ENCODE data around the gene PPIL4.

The PPIL4 gene

DNA sequence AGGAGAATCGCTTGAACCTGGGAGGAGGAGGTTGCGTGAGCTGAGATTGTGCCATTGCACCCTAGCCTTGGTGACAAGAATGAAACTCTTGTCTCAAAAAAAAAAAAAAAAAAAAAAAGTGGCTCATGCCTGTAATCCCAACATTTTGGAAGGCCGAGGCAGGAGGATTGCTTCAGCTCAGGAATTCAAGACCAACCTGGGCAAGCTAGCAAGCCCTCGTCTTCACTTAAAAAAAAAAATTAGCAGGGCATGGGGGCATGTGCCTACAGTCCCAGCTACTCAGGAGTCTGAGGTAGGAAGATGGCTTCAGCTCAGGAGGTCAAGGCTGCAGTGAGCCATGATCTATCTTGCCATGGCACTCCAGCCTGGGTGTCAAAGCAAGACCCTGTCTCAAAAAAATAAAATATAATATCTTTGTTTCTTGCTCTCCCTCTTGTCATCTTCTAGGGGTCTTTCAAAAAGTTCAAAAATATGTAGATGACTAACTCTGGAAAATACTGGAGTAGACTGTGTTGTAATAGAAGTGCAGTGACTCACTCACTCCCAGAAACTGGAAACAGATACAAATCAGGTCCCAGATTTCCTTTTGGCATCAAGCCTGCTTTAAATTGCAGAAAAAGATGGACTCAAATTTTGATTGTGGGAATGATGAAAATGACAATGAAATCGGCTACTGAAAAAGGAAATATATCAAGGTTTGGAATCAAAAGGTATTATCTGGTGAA lies 17.5 kb upstream of the PPIL4 start:
- no peaks in the 10 kb centered on the region for H3K9me3 Mint-ChIP-seq
- H3K4me1 Mint-ChIP-seq: peaks cover 30% of the 10 kb centered on the region
- TF ChIP-seq, protein P1, sequence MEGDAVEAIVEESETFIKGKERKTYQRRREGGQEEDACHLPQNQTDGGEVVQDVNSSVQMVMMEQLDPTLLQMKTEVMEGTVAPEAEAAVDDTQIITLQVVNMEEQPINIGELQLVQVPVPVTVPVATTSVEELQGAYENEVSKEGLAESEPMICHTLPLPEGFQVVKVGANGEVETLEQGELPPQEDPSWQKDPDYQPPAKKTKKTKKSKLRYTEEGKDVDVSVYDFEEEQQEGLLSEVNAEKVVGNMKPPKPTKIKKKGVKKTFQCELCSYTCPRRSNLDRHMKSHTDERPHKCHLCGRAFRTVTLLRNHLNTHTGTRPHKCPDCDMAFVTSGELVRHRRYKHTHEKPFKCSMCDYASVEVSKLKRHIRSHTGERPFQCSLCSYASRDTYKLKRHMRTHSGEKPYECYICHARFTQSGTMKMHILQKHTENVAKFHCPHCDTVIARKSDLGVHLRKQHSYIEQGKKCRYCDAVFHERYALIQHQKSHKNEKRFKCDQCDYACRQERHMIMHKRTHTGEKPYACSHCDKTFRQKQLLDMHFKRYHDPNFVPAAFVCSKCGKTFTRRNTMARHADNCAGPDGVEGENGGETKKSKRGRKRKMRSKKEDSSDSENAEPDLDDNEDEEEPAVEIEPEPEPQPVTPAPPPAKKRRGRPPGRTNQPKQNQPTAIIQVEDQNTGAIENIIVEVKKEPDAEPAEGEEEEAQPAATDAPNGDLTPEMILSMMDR (IDR thresholded peaks at IDR 0.05): no peak
- H3K27ac Mint-ChIP-seq: no peak overlapping the region
- H3K36me3 Mint-ChIP-seq (ENCODE audit: low read depth): no peaks in the 10 kb centered on the region
- peaks cover 59% of the 10 kb centered on the region for H3K27me3 Mint-ChIP-seq (ENCODE audit: low read depth, poor library complexity)
- no peak overlapping the region for H3K4me3 Mint-ChIP-seq
- no peak for DNase-seq

DNA sequence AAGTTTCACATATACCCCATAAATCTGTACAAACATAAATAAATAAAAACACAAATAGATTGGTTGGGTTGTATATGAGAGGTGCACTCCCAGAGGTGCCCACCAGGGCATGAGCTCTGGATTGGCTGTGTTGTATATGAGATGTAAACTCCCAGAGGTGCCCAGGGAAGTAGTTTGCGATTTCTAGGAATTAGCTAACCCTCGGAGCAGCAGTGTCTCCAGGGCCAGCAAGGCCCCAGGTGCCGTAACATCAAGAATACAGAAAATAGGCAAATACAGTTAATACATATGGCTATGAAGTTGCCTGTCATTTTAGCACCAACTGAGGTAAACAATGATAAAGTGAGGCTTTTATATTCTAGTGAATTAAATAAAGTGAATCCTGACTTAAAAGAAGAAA lies 14.9 kb upstream of the PPIL4 start:
- peak; percentile 32 for DNase-seq
- Mint-ChIP-seq H3K27ac (no peak overlapping the region), H3K9me3 (no peaks in the 10 kb centered on the region)

DNA sequence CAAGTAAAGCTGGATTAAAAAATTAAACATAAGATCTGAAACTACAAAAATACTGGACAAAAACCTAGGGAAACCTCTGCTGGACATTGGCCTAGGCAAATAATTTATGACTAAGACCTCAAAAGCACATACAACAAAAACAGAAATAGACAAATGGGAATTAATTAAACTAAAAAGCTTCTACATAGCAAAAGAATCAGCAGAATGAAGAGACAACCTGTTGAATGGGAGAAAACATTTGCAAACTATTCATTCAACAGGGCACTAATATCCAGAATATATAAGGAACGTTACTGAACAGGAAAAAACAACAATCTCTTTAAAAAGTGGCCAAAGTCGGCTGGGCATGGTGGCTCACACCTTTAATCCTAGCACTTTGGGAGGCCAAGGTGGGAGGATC lies 13.5 kb upstream of the PPIL4 start:
- Mint-ChIP-seq H3K27me3 (ENCODE audit: low read depth, poor library complexity) (peaks cover 81% of the 10 kb centered on the region), H3K4me1 (peaks cover 5% of the 10 kb centered on the region), H3K27ac (no peak overlapping the region), H3K4me3 (no peak overlapping the region), H3K36me3 (ENCODE audit: low read depth) (no peaks in the 10 kb centered on the region), H3K9me3 (no peaks in the 10 kb centered on the region)
- TF ChIP-seq, protein P1 (IDR thresholded peaks at IDR 0.05): no peak
- DNase-seq: no peak

More for the DNA sequence above, 14.9 kb upstream of the PPIL4 start:
- TF ChIP-seq, protein P1 (IDR thresholded peaks at IDR 0.05): peak; percentile 44
- Mint-ChIP-seq H3K4me1 (peaks cover 17% of the 10 kb centered on the region), H3K27me3 (ENCODE audit: low read depth, poor library complexity) (peaks cover 79% of the 10 kb centered on the region), H3K4me3 (no peak overlapping the region), H3K36me3 (ENCODE audit: low read depth) (no peaks in the 10 kb centered on the region)

DNA sequence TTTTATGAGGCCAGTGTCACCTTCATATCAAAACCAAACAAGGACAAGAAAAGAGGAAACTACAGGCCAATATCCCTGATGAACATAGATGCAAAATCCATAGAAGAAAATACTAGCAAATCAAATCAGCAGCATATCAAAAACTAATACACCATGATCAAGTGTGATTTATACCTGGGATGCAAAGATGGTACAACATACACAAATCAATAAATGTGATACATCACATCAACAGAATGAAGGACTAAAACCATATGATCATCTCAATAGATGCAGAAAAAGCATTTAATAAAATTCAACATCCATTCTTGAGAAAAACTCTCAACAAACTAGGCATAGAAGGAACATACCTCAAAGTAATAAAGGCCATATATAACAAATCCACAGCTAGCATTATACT lies 12.2 kb upstream of the PPIL4 start:
- no peak for DNase-seq
- Mint-ChIP-seq H3K27ac (no peak overlapping the region), H3K36me3 (ENCODE audit: low read depth) (no peaks in the 10 kb centered on the region), H3K9me3 (no peaks in the 10 kb centered on the region), H3K4me3 (no peak overlapping the region), H3K4me1 (no peaks in the 10 kb centered on the region), H3K27me3 (ENCODE audit: low read depth, poor library complexity) (peaks cover 79% of the 10 kb centered on the region)
- TF ChIP-seq, protein P1 (IDR thresholded peaks at IDR 0.05): no peak

DNA sequence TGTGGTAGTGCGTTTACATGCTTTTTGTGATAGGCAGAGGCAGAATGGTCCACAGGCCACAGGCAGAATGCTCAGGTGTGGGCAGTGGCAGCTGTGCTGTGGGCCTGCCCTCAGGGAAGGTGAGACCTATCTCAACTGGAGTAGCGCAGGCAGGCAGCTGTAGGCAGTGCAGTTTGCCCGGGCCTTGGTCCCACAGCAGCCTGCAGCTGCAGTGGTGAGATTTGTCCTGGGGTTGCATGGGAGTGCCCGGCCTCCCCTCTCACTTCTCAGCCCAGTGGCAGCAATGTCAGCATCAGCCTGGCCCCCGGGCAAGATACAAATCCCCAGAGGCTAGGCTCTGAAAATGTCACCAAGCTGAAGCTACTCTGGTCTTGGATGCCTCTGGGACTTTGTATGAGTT lies 6.1 kb upstream of the PPIL4 start:
- TF ChIP-seq, protein P1 (IDR thresholded peaks at IDR 0.05): no peak
- no peak overlapping the region for H3K4me3 Mint-ChIP-seq
- no peak overlapping the region for H3K27ac Mint-ChIP-seq
- H3K9me3 Mint-ChIP-seq: no peaks in the 10 kb centered on the region
- peaks cover 78% of the 10 kb centered on the region for H3K27me3 Mint-ChIP-seq (ENCODE audit: low read depth, poor library complexity)
- DNase-seq: no peak
- H3K4me1 Mint-ChIP-seq: peaks cover 4% of the 10 kb centered on the region
- no peaks in the 10 kb centered on the region for H3K36me3 Mint-ChIP-seq (ENCODE audit: low read depth)

DNA sequence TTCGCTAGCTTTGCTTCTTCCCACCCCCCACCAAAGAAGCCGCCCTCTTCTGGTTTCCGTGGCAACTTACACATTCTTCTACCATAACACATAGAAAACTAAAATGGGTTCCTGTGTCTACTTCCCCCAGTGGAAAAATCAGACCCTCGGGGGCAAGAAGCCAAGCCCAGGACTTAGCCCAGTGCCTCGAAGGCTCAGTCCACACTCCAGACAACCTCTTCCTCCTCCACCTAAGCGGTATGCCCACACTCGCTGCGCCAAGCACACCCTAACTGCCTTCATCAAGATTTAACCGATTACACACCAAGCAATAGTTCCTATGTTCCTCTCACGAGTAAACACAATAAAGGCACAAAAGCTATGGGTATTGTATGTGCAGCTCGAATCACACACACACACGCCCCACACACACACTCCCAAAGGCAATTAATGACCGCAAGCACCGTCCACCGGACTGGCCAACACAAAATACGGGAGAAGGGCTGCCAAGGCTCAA lies 537 bp downstream of the PPIL4 start:
- Mint-ChIP-seq H3K27ac (peak overlapping the region; percentile 100), H3K27me3 (ENCODE audit: low read depth, poor library complexity) (peaks cover 25% of the 10 kb centered on the region), H3K4me3 (peak overlapping the region; percentile 92), H3K36me3 (ENCODE audit: low read depth) (peaks cover 14% of the 10 kb centered on the region), H3K4me1 (peaks cover 36% of the 10 kb centered on the region), H3K9me3 (no peaks in the 10 kb centered on the region)
- DNase-seq: peak; percentile 33
- TF ChIP-seq, protein P1 (IDR thresholded peaks at IDR 0.05): no peak
